GM23248 (cell line): ENCODE data around the gene NACC1.

Source experiments
- EZH2 ChIP-seq: fragments of 200-600 bp; sonication (generic); IDR thresholded peaks from 2 replicates; pipeline ENCODE4 v1.6.1; 2018; ENCODE audit warnings: antibody characterized with exemption, mild to moderate bottlenecking; ENCODE audit not compliant: insufficient read depth, poor library complexity, severe bottlenecking
- EZH2phosphoT487 ChIP-seq: fragments of 200-600 bp; sonication (generic); IDR thresholded peaks from 2 replicates; pipeline ENCODE4 v1.6.1; 2018; ENCODE audit warnings: antibody characterized with exemption, moderate library complexity, mild to moderate bottlenecking, low read depth; ENCODE audit not compliant: insufficient read depth

GRCh38 chr19:13095934-13096927, 21.8 kb upstream of the NACC1 start:
- no peak for TF ChIP-seq EZH2
- no peak for TF ChIP-seq EZH2phosphoT487
